Large intestine (tissue), 3 donors: ENCODE data around the gene HLA-DMB. TPM values are rescaled to one million over a fixed set of nuclear protein-coding genes. Genes with fewer than 3 reads are reported as not detected.

ENCODE experiments used
- DNase-seq, 2 donors: peaks; one replicate each; pipeline versions ENCODE4 v3.0.0 to v3.0.0-alpha.2; 2013
- H3K27ac ChIP-seq: one replicate; pipeline ENCODE4 v1.5.1; 2013; ENCODE audit warnings: low read length
- H3K27me3 ChIP-seq: 2 replicates; pipeline ENCODE4 v1.6.1; 2013; ENCODE audit warnings: low read length; ENCODE audit not compliant: control insufficient read depth, insufficient read depth
- H3K36me3 ChIP-seq: 2 replicates; pipeline ENCODE4 v1.6.1; 2013; ENCODE audit warnings: low read length; ENCODE audit not compliant: control insufficient read depth, insufficient read depth
- H3K4me1 ChIP-seq: one replicate; pipeline ENCODE4 v1.6.1; 2013; ENCODE audit warnings: low read length; ENCODE audit not compliant: control insufficient read depth, insufficient read depth
- H3K4me3 ChIP-seq: one replicate; pipeline ENCODE4 v1.5.1; 2013; ENCODE audit warnings: low read length
- H3K9me3 ChIP-seq: one replicate; pipeline ENCODE4 v1.6.1; 2013; ENCODE audit warnings: mild to moderate bottlenecking, low read depth, low read length, moderate library complexity; ENCODE audit not compliant: control insufficient read depth
- WGBS: methylation state at CpG from one replicate; pipeline ENCODE4 v1.1.5; 2013; ENCODE audit warnings: low lambda C conversion rate; ENCODE audit not compliant: insufficient coverage; 5-methylcytosine and 5-hydroxymethylcytosine counted together
- polyA plus RNA-seq: library from polyadenylated mRNA; unstranded; fragments of 120-200 nt; gene quantifications from one replicate; pipeline ENCODE4 v1.2.1, GENCODE V29; 2013

Gene HLA-DMB
- polyA plus RNA-seq, 1 donor = 23.9 TPM

DNA sequence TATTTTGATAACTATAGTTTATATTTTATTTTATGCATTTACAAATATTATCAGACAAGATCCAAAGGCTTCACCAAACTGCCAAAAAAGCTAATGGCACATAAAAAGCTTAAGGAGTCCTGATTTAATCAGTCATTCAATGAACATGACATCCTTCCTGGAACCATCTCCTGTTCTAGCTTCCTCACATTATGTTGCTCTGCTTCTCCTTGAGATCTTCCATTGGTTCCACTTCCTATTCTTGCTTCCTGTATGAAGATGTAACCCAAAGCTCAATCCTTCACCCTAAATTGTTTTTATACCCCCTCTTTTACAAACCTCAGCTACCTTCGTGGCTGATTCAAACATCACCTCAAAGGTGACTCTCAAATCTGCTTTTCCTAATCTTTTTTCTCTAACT, 23.0 kb upstream of the HLA-DMB start:
- H3K27ac ChIP-seq = no peak overlapping the region
- WGBS = 80% methylated on average over 1 of the region's 1 CpG

GRCh38 chr6:32962213-32962826, 21.5 kb upstream of the HLA-DMB start:
- H3K27ac ChIP-seq = no peak overlapping the region
- H3K4me1 ChIP-seq = peaks cover 4% of the 10 kb centered on the region
- H3K27me3 ChIP-seq = no peaks in the 10 kb centered on the region
- no peak for DNase-seq
- no peaks in the 10 kb centered on the region for H3K9me3 ChIP-seq
- no CpG with 5 or more reads among the region's 1 CpG for WGBS
- H3K4me3 ChIP-seq = no peak overlapping the region
- no peaks in the 10 kb centered on the region for H3K36me3 ChIP-seq

More for the DNA sequence above, 23.0 kb upstream of the HLA-DMB start:
- no peak overlapping the region for H3K4me3 ChIP-seq
- peaks cover 5% of the 10 kb centered on the region for H3K4me1 ChIP-seq
- H3K27me3 ChIP-seq = no peaks in the 10 kb centered on the region
- H3K36me3 ChIP-seq = no peaks in the 10 kb centered on the region
- no peaks in the 10 kb centered on the region for H3K9me3 ChIP-seq
- DNase-seq = no peak

- Histone ChIP-seq H3K4me1 (no peaks in the 10 kb centered on the region), H3K36me3 (no peaks in the 10 kb centered on the region), H3K27me3 (no peaks in the 10 kb centered on the region), H3K9me3 (no peaks in the 10 kb centered on the region), H3K4me3 (no peak overlapping the region), H3K27ac (no peak overlapping the region)
- DNase-seq = no peak
- WGBS = 80% methylated on average over 2 of the region's 5 CpGs
Observed at GRCh38 chr6:32960563-32960962, 19.7 kb upstream of the HLA-DMB start.

- DNase-seq = no peak
- H3K36me3 ChIP-seq = no peaks in the 10 kb centered on the region
- no peaks in the 10 kb centered on the region for H3K9me3 ChIP-seq
- no peaks in the 10 kb centered on the region for H3K27me3 ChIP-seq
- no peak overlapping the region for H3K4me3 ChIP-seq
- 100% methylated on average over 1 of the region's 2 CpGs for WGBS
- no peaks in the 10 kb centered on the region for H3K4me1 ChIP-seq
- H3K27ac ChIP-seq = no peak overlapping the region
Observed at GRCh38 chr6:32956176-32956575, 15.3 kb upstream of the HLA-DMB start.

DNA sequence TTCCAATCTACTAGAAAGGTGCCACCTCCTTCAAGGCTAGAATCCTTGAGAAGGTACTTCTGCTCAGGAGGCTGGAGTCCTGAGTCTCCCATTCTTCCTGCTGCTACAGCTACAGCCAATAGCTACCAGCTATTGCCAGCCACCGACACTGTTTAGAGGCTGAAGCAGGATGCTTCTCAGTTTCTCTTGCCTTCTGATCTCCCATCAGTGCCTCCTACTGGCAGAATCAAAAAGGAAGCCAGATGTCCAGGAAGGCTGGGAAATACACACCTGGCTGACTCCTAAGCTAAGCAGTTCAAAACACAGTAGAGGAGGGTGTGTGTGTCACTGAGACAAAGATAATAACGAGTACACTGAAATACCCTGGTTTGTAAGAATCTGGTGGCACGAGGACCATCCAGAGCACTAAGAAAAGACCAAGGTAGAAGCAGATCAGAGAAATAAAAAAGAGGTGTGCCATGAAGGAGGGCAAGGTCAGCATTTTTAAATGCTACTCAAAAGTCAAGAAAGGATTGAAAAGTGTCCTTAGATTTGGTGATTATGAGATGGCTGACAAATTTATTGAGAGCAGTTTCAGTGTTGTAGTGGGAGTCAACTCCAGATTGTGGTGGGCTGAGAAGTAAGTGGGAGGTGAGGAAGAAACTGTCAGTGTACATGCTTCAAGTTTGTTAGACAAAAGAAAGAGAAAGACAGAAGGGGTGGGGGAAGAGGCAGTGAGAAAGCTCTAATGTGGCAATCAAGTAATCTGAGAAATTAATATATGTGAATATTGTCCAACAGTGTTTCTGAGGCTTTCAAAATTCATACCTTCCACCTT, 14.4 kb upstream of the HLA-DMB start:
- peak in 1 of 2 donors; percentile 53 for DNase-seq
- no peaks in the 10 kb centered on the region for H3K4me1 ChIP-seq
- WGBS = 40% methylated on average over 1 of the region's 3 CpGs
- H3K4me3 ChIP-seq = no peak overlapping the region
- H3K36me3 ChIP-seq = no peaks in the 10 kb centered on the region
- H3K27ac ChIP-seq = no peak overlapping the region
- no peaks in the 10 kb centered on the region for H3K27me3 ChIP-seq
- no peaks in the 10 kb centered on the region for H3K9me3 ChIP-seq

DNA sequence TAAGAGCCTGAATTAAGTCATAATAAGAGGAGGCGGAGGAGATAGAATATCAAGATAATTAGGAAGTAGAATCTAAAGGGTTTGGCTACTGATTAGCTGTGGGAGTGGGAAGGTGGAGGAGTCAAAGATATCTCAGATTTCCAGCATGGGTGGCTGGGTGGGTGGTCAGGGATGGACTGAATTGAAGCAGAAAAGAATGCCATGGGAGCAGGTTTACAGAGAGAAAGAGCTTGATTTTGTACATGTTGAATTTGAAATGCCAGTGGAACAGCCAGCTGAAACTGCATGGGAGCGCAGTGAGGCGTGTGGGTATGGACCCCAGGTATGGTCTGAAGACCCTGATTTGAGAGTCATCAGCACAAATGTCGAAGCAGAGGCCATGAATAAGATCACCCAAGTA, 13.4 kb upstream of the HLA-DMB start:
- no peak for DNase-seq
- Histone ChIP-seq H3K27ac (no peak overlapping the region), H3K4me1 (no peaks in the 10 kb centered on the region), H3K27me3 (no peaks in the 10 kb centered on the region), H3K4me3 (no peak overlapping the region), H3K9me3 (no peaks in the 10 kb centered on the region), H3K36me3 (no peaks in the 10 kb centered on the region)
- WGBS = 78% methylated on average over 3 of the region's 4 CpGs

DNA sequence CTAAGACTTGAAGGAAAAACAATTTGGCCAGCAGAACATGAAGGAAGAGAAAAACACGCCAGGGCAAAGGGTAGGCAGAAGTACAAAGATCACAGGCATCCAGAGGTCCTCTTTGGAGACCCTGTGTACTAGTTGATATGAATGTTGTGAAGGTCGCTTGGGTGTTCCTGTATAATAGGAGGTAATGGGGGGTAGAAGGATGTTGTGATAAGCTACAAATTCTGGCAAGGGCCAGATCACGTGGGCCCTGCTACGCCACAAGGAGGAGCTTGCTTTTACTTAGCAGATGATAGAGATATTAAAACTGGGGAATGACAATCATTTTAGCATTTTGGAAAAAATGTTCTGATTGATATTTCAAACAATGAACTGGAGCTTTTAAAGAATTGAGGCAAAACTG, 12.9 kb upstream of the HLA-DMB start:
- Histone ChIP-seq H3K27me3 (no peaks in the 10 kb centered on the region), H3K27ac (no peak overlapping the region), H3K4me3 (no peak overlapping the region), H3K9me3 (no peaks in the 10 kb centered on the region), H3K4me1 (no peaks in the 10 kb centered on the region), H3K36me3 (no peaks in the 10 kb centered on the region)
- DNase-seq = no peak
- WGBS = 100% methylated on average over 1 of the region's 4 CpGs

- H3K36me3 ChIP-seq = no peaks in the 10 kb centered on the region
- H3K27me3 ChIP-seq = no peaks in the 10 kb centered on the region
- no peak within 1 kb of the TSS for H3K4me3 ChIP-seq
- H3K27ac ChIP-seq = no peak within 1 kb of the TSS
- no peaks in the 10 kb centered on the region for H3K4me1 ChIP-seq
- H3K9me3 ChIP-seq = no peaks in the 10 kb centered on the region
- WGBS = no CpG with 5 or more reads among the region's 10 CpGs
- peak; percentile 92 to 93 for DNase-seq
Observed at GRCh38 chr6:32952817-32953739, 12.2 kb upstream of the HLA-DMB start, which contains the start of gene HLA-DMA. HLA-DMA (minus strand) TSS chr6:32953097; CDS start chr6:32953036, 61 bp downstream.

- no peaks in the 10 kb centered on the region for H3K27me3 ChIP-seq
- 100% methylated on average over 1 of the region's 8 CpGs for WGBS
- DNase-seq = no peak
- no peak overlapping the region for H3K4me3 ChIP-seq
- no peak overlapping the region for H3K27ac ChIP-seq
- H3K4me1 ChIP-seq = no peaks in the 10 kb centered on the region
- no peaks in the 10 kb centered on the region for H3K9me3 ChIP-seq
- H3K36me3 ChIP-seq = no peaks in the 10 kb centered on the region
Observed at GRCh38 chr6:32950449-32950848, 9.6 kb upstream of the HLA-DMB start.

GRCh38 chr6:32950010-32950409, 9.2 kb upstream of the HLA-DMB start:
- DNase-seq = no peak
- no peaks in the 10 kb centered on the region for H3K36me3 ChIP-seq
- H3K4me1 ChIP-seq = no peaks in the 10 kb centered on the region
- H3K27me3 ChIP-seq = no peaks in the 10 kb centered on the region
- H3K4me3 ChIP-seq = no peak overlapping the region
- no peak overlapping the region for H3K27ac ChIP-seq
- 100% methylated on average over 1 of the region's 3 CpGs for WGBS
- no peaks in the 10 kb centered on the region for H3K9me3 ChIP-seq
